GM19043 (cell line): Measurements from ENCODE around the gene FASN.
"Not testable (repeated sequence)": the region's sequence is repeated elsewhere in the genome, so short reads cannot be mapped to it uniquely, and the experiment has no call there.

Experiments
- ATAC-seq: cut with Tn5 transposase; IDR thresholded peaks from one replicate; pipeline ENCODE4 v1.9.1; 2021; ENCODE audit warnings: low read depth; ENCODE audit not compliant: unreplicated experiment

FASN gene

GRCh38 chr17:82047914-82048570 is 50.0 kb downstream of the FASN start:
- ATAC-seq, result no peak

GRCh38 chr17:82047379-82047778 is 50.7 kb downstream of the FASN start:
- ATAC-seq, result no peak

GRCh38 chr17:82046903-82047302 is 51.1 kb downstream of the FASN start:
- no peak for ATAC-seq

- no peak for ATAC-seq
Observed at GRCh38 chr17:82045936-82046484, 52.0 kb downstream of the FASN start.

GRCh38 chr17:82043507-82043906 is 54.5 kb downstream of the FASN start:
- ATAC-seq, result no peak

- no peak for ATAC-seq
Observed at GRCh38 chr17:82042649-82043048, 55.4 kb downstream of the FASN start.

GRCh38 chr17:82041144-82041814 is 56.8 kb downstream of the FASN start:
- no peak for ATAC-seq

- no peak for ATAC-seq
Observed at GRCh38 chr17:82039695-82040299, 58.2 kb downstream of the FASN start.

- not testable (repeated sequence) for ATAC-seq
Observed at GRCh38 chr17:82038796-82039409, 59.1 kb downstream of the FASN start.

- ATAC-seq, result no peak
Observed at GRCh38 chr17:82037889-82038195, 60.2 kb downstream of the FASN start.

GRCh38 chr17:82037092-82037888 is 60.7 kb downstream of the FASN start, which contains the start of gene DCXR:
TSS of gene DCXR (minus strand) at chr17:82037697. CDS start at chr17:82037682, 15 bp downstream.
- peak; percentile 85 for ATAC-seq

GRCh38 chr17:82036634-82037091 is 61.4 kb downstream of the FASN start:
- ATAC-seq, result no peak

- no peak for ATAC-seq
Observed at GRCh38 chr17:82035956-82036633, 61.9 kb downstream of the FASN start.

- no peak for ATAC-seq
Observed at GRCh38 chr17:82035488-82035887, 62.5 kb downstream of the FASN start.

- ATAC-seq, result no peak
Observed at GRCh38 chr17:82034371-82035011, 63.5 kb downstream of the FASN start.

GRCh38 chr17:82033359-82034085 is 64.5 kb downstream of the FASN start:
- no peak for ATAC-seq

- no peak for ATAC-seq
Observed at GRCh38 chr17:82031885-82032627, 66.0 kb downstream of the FASN start.

GRCh38 chr17:82031303-82031884 is 66.6 kb downstream of the FASN start, which contains the start of gene RAC3:
TSS of gene RAC3 (plus strand) at chr17:82031678. CDS start at chr17:82031762, 84 bp downstream.
- ATAC-seq, result no peak
